Transverse colon (tissue), 3 donors: ENCODE measurements around the gene EPS8L3.

Experiments used
- CTCF ChIP-seq, 5 experiments: fragments of 200-600 bp in 3 of 5; fragments of 450-650 bp in 2 of 5; sonication (generic) in 3 of 5; IDR thresholded peaks; 1 replicate in 2 of 5; 2 replicates in 3 of 5; pipeline ENCODE4 v1.5.1; 2016 to 2017; ENCODE audit warnings: antibody characterized with exemption in 5 of 5, inconsistent platforms in 3 of 5, mild to moderate bottlenecking in 2 of 5, moderate library complexity in 1 of 5
- EP300 ChIP-seq: sonication (generic); formaldehyde crosslinking; IDR thresholded peaks from one replicate; pipeline ENCODE4 v1.6.1; 2017; ENCODE audit warnings: antibody characterized with exemption, low read depth

DNA sequence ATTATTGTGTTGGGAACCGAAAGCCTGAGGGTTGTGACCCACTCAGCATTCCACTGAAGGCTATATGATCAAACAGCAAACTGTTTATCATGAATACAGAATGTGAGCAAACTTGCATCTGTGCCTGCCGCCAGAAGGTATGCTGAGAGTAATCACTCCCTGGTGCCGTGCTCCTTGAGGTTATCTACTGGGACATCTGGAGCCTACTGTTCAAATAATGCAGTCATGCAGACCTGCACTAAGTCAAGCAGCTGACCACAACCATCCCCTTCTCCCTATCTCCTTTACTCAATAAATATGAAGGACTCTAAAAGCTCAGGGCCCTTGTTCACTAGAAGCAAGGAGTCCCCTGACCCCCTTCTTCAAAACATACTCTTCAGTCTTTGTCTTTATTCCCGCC lies 38.2 kb downstream of the EPS8L3 start:
- TF ChIP-seq EP300 (no peak), CTCF (IDR thresholded peaks at IDR 0.05) (no peak)
